ENCODE measurements around the gene RIMBP2.

RIMBP2 gene

DNA sequence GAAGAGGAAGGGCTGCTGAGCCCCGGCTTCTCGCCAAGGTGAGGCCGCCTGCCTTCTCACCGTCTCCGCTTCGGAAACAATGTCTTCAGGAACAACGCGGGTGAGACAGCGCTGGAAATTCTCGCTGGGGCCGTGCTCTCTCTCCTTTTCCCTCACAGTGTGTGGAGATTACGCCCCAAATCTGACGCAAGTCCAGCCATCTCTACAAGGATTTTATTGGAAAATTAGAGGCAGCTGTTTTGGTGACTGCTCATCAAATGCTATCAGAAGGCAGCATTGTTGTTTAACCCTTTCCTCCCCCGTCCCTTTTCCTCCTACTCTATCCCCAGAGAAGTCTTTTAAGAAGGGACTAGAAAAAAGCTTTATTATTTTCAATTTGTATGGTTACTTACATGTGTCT is 324.9 kb downstream of the RIMBP2 start:
- no peak for DNase-seq

DNA sequence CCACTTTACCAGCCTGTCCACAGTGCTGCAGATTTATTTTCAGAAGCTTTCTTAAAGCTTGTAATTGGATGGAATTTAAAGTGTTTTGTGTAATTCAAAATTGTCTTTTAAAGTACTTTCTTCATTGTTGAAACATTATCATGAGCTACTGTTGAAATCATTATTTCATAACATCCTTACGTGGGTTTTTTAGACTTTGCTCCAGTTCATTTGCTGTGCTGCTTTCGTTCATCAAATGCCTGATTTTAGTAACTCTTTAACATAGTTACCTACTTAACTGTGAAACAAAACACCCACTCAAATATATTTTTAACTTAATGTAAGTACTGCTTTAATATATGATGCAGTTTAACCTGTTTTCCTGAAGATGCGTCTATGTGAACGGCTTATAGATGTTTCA is 330.9 kb downstream of the RIMBP2 start:
- no peak for DNase-seq

DNA sequence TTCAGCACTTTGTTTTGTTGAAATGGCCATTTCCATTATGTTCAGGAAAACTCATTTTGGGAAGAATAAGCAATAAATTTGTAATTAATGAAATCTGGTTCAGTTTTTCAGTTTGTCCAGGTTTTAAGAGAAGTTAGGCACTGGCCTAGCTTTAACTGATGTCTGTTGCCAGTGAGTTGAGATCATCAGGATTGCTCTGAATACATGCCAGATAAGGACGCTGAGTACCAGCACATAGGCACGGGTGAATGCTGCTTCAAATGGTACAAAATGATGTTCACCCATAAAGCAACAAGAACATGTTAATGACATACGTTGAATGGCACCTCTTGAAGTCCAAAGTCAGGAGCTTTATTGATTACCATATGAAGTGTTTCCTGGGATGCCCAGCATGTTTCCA is 331.9 kb downstream of the RIMBP2 start:
- no peak for DNase-seq

DNA sequence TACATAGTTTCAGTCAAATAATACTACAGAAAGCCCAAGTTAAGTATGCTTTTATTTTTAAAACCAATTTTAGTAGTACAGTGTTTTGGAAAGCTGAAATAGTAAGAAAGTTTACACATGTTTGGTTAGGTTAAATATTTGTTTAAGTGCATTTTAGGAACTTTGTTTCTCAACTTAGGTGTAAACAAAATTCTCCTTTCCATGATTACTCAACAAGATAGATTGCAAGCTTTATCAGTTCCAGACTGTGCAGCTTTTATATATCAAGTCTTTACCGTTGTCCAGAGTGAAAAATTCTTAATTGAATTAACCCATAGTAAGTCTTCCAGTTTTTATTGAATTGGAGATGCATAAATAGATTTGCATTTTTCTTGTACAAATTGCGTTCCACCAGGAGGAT is 333.3 kb downstream of the RIMBP2 start:
- DNase-seq: no peak

DNA sequence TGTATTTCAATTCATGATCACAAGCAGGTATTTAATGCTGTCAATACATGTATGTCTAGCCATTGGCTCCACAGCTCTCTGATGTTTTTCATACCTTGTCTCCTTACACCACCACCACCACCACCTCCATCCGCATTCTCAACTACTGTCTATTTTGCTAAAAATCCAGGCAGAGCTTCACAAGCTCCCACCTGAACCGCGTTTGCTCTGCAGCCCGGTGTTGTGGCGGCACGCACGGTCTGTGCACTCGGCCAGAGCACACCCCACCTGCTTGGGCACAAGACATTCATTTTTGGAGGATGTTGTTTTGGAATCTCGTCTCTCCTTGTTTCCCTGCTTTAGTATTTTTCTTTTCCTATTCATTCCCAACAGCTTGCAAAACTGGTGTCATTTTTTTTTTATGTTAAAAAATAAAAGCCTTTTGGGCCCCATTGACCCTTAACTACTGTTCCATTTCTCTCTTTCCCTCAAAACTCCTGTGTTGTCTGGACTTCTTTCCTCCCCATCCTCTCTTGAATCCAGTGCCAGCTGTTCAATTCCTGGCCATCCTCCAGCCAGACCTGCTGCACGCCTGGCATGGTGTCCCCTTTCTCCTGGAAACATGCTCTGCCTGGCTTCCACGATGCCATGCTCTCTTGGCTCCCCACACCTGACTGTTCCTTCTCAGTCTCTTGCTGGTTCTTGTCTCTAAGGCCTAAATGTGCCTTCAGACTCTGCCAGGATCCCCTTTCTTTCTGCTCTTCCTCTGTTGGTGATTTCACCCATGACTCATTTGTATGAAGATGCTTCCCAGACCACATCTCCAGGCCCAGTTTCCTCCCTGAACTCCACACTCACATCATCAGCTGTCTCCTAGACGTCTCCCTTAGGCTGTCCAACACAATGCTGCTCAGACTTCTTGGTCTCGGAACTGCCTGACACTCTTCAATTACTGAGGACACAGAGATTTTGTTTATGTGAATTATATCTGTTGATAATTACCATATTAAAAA is 340.5 kb downstream of the RIMBP2 start:
- DNase-seq: no peak

DNA sequence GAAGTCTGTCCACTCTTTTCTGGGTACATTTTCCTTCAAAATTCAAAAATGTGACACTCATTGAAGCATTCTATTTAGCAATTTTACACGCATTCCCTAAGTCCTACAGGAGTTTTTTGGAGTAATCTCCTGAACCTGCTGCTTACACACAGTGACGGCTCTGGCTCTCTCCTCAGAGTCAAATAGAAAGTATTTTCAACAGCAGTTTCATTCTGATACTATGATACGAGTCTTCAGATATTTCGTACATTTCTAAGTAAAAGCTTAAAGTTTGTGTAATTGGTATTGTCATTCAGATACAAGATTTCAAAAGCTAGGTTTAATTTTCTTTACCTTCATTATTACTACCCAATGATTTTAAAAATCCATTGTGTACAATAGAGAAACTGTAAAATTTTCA is 342.0 kb downstream of the RIMBP2 start:
- DNase-seq: no peak

DNA sequence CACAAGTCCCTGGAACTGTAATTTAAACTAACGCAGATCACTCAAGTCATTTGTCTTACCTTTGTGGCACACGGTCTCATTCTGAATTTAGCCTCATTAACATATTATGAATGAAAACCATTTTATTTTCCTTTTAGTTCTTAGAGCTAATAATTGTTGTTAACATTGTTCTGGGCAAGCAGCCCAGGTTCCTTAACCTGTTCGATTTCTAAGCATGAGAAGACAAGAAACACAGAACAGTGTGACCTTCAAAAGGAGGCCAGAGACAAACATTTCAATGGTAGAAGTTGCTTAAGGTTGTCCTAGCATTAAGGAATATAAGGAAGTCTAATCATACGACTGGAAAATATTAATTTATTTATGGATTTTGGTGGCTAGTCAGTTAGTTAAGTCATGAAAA is 343.2 kb downstream of the RIMBP2 start:
- DNase-seq: no peak

DNA sequence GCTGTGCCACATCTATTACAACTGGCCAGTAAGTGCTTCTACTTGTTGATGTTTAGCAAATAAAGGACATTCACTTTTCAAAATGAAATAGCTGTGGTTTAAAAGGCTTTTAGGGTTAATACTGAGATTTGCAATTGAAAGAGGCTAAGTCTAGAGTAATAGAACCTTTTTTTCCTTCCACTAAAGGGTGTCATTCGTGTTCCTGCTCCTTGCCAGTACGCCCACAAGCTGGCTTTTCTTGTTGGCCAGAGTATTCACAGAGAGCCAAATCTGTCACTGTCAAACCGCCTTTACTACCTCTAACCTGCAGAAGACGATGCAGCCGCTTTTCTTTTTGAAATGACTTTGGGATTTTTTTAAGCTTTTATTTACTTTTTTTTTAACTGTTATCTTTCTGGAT is 344.8 kb downstream of the RIMBP2 start:
- no peak for DNase-seq

DNA sequence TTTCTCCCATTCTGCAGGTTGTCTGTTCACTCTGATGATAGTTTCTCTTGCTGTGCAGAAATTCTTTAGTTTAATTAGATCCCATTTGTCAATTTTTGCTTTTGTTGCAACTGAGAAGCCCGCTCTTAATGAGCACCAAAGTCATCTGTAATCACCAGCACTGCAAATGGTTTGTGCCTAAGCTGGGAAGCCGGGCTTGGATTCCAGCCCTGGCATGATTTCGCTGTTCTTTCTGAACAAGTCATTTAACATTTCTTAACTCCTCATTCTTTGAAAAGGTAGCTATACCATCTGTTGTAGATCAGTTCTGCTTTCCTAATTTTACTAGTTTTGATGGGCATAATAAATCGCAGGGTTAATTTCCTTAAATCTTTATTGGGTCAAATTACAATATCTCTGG is 346.3 kb downstream of the RIMBP2 start:
- DNase-seq: no peak

DNA sequence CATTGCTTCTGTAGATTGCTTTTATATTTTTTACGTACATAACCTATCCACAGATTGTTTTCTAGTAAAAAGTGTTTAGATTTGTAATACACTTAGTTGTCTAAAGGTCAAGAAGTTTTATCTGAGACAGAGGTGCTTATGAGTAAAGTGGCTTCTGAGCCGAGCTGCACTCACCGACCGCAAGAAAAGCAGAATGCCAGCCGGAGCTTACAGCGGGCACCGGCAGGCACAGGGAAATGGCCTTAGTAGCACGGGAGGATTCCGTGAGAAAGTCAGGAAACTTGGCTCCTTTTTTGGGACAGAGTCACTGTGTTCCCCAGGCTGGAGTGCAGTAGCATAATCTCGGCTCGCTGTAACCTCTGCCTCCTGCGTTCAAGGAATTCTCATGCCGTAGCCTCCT is 348.6 kb downstream of the RIMBP2 start:
- DNase-seq: no peak

DNA sequence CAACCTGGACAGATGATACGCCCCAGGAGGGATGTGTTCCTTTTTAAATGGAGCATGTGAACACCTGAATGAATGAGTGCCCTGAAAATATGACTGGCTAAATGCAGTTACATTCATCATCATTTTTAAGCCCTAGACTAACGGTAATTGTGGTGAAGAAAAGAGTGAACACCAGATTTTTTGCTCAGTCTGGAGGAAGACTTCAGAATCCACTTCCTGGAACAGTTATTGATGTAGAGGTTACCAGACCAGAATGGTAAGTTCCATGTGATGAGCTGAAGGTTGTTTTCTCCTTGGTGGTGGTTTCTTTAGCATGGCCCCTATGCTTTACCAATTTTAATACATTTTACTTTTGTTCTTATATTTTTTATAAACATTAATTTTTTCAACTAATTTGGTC is 349.1 kb downstream of the RIMBP2 start:
- no peak for DNase-seq

DNA sequence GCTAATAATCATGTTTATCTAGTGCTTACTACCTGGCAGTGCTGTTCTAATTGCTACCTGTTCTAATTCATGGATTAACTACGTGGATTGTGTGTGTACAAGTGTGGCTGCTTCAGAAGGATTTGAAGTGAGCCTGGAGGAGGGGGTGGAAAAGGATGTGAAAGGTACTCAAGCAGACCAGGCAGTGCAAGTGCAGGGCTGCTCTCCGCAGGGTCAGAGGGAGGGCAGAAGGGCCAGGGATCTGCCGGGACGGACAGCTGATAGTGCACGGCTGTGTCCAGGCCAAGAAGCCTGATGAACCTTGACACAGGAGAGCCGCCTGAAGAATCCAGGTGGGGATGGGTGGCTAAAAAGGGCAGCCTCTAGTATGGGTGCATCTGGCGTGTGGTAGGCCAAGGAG is 349.9 kb downstream of the RIMBP2 start:
- no peak for DNase-seq

DNA sequence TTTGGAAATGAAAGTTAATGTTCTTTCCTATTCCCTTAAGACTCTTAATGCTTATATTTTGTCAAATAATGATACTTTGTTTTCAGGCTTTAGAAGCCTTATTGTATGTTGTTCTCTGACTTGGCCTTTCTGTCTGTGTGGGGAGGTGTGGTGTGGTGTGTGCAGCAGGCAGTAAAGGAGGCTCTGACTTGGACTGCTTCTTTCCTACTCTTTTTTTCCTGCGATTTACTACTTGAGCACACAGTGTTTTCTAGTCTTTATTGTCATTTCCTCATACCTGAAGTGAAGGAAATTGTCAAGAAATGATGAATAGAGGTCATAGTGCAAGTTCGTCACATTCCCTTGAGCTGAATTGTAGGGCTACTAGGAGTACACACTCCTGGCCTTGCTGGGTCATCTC is 351.5 kb downstream of the RIMBP2 start:
- DNase-seq: no peak

DNA sequence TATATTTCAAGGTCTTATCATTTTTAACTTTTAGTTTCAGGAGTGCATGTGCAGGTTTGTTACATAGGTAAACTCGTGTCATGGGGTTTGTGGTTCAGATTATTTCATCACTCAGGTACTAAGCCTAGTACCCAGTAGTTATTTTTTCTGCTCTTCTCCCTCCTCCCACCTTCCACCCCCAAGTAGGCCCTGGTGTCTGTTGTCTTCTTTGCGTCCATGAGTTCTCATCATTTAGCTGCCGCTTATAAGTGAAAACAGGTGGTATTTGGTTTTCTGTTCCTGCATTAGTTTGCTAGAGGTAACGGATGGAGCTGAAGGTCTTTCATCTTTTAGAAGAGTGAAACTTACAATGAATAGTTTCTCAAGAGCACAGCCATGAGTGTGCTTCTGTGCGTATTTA is 354.0 kb downstream of the RIMBP2 start:
- no peak for DNase-seq

DNA sequence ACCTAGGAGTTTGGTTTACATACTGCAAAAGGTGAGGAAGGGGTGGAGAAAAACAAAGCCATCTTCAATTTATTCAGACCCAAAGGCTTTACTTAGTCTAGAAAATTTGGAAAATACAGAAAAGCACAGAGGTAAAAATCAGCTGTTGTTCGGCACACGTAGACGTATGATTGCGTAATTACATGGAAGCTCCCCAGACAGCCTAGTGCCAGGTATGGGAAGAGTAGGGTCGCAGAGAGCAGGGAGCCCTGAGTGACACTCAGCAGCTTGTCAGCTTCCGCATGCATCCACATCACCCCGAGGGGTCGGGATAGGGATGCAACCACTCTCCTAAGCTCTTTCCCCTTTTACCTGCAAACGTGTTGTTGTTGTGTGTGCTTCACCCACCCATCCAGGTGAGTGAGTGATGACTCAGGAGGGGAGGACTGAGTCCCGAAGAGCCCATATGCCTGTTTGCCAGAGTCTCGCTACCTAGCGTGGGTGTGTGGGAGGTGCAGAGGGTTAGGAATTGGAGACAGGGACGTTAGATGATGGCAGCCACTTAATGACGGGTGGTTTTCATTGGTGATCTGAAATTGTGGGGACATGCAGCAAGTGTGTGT is 358.3 kb downstream of the RIMBP2 start:
- DNase-seq: no peak

DNA sequence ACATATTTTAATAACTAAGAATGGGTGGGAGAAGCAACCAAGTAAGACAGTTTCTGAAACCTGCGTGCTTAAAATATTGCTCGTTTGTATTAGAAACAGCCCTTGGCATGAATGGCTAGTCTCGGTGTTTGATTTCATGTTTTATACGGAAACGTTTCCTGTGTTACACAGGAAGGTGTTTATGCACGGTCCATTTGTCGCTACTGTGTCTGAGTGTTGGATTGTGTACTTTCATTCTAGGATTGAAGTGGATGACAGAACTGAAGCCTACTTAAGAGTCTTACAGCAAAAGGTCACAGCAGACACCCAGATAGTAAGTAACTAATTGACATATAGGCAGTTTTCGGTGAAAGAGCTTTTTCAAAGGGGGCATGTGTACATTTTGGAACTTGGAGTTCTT is 358.9 kb downstream of the RIMBP2 start:
- no peak for DNase-seq

DNA sequence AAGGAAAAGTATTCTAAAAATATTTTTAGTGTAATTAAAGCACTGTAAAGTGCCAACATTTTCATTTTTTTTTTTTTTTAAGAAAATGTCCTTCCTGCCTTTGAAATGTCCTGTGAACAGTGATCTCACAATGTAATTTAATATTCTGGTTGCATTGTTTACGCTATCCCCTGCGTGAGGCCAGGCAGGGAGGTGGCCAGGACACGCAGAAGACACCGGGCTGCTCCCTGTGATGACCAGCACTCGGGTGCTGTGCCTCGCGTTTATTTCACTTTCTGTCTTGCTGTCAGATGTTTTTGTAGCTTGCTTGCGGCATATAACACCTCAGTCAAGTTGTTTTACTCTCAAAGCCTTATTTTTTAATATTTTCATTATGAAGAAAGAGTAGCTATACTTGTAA is 359.9 kb downstream of the RIMBP2 start:
- DNase-seq: no peak

DNA sequence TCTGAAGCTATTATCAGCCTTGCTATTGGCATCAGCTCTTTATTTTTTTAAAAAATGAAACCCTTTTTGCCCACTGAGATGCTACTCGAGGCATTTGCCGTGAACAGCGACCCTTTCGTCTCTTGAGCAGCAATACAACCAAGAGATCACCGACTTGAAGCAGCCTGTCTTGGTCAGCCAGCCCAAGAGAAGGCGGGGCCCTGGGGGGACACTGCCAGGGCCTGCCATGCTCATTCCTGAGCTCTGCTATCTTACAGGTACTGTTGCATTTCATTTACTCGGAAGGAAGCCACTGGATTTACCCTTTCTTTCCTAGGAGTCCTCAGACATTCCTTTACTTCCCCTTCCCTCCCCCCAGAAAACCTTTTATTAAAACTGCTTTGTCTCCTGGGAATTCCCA is 361.7 kb downstream of the RIMBP2 start:
- no peak for DNase-seq

DNA sequence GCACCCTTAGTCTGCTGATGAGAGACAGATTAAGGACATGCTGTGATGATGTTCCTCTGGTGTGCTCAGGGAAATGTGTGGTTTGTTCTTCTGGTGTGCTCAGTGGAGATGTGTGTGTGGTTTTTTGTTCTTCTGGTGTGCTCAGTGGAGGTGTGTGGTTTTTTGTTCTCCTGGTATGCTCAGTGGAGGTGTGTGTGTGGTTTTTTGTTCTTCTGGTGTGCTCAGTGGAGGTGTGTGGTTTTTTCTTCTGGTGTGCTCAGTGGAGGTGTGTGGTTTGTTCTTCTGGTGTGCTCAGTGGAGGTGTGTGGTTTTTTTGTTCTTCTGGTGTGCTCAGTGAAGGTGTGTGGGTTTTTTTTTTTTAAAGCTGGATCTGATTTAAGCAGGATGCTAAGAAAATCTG is 363.0 kb downstream of the RIMBP2 start:
- no peak for DNase-seq

DNA sequence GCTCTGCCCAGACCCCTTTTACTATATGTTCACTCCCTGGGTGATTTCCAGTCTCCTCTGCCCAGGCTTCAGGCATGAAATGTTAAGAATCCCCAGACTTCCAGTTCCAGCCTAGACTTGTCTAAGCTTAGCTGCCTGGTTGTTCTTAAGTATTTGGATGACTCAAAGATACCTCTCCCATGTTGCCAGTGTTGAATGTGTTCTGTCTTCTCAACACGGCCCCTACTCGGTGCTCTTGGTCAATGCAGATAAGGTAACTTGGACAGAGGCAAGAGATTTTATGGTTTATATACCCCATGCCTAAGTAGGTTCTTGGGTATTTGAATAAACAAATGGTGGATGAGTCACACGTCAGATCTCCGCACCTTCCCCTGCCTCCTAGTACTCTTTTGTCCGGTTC is 364.8 kb downstream of the RIMBP2 start:
- no peak for DNase-seq

DNA sequence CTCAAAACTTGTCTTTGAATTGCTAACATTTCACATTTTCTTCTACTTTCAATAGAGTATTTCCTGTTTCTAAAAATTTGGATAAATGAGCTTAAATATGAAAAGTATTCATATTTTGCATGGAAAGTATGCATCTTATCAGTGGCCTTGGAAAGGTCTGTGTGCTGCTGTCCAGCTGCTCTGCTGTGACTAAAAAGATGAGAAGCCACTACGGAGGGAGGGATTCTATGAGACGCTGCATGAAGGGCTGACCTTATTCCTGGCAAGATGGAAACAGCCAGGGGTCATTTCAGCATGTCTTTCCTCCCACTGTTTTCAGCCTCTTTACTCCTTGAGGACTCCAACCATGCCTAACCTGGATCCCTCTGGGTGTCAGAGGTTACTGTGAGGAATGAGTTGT is 365.4 kb downstream of the RIMBP2 start:
- DNase-seq: no peak

DNA sequence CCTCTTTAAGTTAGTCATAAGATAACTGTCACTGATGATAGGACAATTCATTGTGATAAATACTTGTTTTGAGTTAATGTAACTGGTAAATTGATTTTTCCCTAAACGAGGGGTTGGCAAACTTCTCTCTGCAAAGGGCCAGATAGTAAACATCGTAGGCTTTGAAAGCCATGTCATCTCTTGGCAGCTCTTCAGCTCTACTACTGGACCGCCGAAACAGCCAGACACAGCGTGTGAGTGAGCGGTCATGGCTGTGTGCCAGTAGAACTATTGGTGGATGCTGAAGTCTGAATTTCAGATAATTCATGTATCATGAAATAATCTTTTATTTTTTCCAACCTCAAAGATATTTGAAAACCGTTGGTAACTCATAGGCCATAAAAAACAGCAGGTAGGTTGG is 368.5 kb downstream of the RIMBP2 start:
- DNase-seq: no peak
